Breast epithelium (tissue), 4 donors: Measurements from ENCODE around the gene PLP2. TPM values are rescaled to one million over a fixed set of nuclear protein-coding genes. Genes with fewer than 3 reads are reported as not detected.

Source experiments
- DNase-seq, 2 donors: peaks; one replicate each; pipeline ENCODE4 v3.0.0-alpha.2; 2019; ENCODE audit warnings: low spot score in 2 of 2
- H3K27ac ChIP-seq, 2 donors: fragments of 200-600 bp; sonication (generic) in 1 of 2; one replicate each; pipeline ENCODE4 v1.5.1; 2016 to 2019; ENCODE audit warnings: mild to moderate bottlenecking in 1 of 2
- H3K27me3 ChIP-seq, 2 donors: fragments of 200-600 bp; sonication (generic) in 1 of 2; one replicate each; pipeline versions ENCODE4 v1.5.1 to v1.6.0; 2017 to 2019; ENCODE audit warnings: control low read depth in 1 of 2, mild to moderate bottlenecking in 1 of 2
- H3K36me3 ChIP-seq: fragments of 200-600 bp; one replicate; pipeline ENCODE4 v1.5.1; 2019
- H3K4me1 ChIP-seq, 2 donors: fragments of 200-600 bp; sonication (generic); one replicate each; pipeline ENCODE4 v1.5.1; 2016 to 2019; ENCODE audit warnings: control low read depth in 1 of 2
- H3K4me3 ChIP-seq, 3 donors: fragments of 200-600 bp; sonication (generic); 1 replicate in 2 of 3; 2 replicates in 1 of 3; pipeline ENCODE4 v1.5.1; 2016 to 2019; ENCODE audit warnings: mild to moderate bottlenecking in 3 of 3, moderate library complexity in 2 of 3
- H3K9me3 ChIP-seq, 2 donors: fragments of 200-600 bp; sonication (generic) in 1 of 2; one replicate each; pipeline ENCODE4 v1.5.1; 2016 to 2019; ENCODE audit warnings: control low read depth in 1 of 2
- CTCF ChIP-seq, 3 donors: fragments of 450-650 bp; IDR thresholded peaks; one replicate each; pipeline ENCODE4 v1.5.1; 2016 to 2017; ENCODE audit warnings: antibody characterized with exemption in 3 of 3, mild to moderate bottlenecking in 3 of 3, moderate library complexity in 3 of 3
- POLR2A ChIP-seq: fragments of 450-650 bp; IDR thresholded peaks from one replicate; pipeline ENCODE4 v1.6.1; 2016; ENCODE audit warnings: antibody characterized with exemption, mild to moderate bottlenecking, moderate library complexity
- POLR2AphosphoS5 ChIP-seq, 3 donors: sonication (generic); formaldehyde crosslinking; IDR thresholded peaks; one replicate each; pipeline ENCODE4 v1.6.1; 2017; ENCODE audit warnings: antibody characterized with exemption in 3 of 3
- intact Hi-C: fragments of 100-400 bp; cut with DNase I; formaldehyde crosslinking; loops from one replicate; pipeline ENCODE4 v1.15.1; 2023; ENCODE audit warnings: low total_unique reads
- total RNA-seq, 3 donors: library from RNA; depleted of rRNA; stranded (reverse); fragments of >200 nt; gene quantifications; one replicate each; pipeline ENCODE4 v1.1.0, GENCODE V29; 2016

Gene PLP2
- total RNA-seq, 3 donors from 2014 or later = 23.4 to 27.9 (median 27.8) TPM

DNA sequence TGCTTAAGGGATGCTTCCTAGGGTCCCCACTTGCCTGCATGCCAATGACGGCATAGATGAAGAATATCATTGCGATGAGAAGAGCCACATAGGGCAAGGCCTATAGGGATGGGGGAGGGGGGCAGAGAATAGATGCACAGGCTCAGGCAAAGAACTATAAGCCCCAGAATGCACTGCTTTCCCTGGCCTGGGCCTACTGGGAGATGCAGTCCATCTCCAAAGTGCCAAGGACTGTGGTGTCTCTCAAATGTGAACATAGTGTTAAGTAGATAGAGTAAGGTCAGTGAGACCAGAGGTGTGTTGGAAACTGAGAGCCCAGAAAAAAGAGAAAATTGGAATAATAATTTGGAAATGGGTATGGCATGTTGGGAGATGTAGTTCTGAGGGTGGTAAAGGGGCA is 40.5 kb downstream of the PLP2 start:
- Histone ChIP-seq H3K4me1 (no peaks in the 10 kb centered on the region), H3K36me3 (no peaks in the 10 kb centered on the region), H3K27me3 (peaks cover 0 to 52% of the 10 kb centered on the region in 2 donors), H3K4me3 (no peak overlapping the region), H3K9me3 (no peaks in the 10 kb centered on the region), H3K27ac (no peak overlapping the region)
- intact Hi-C loops = no loop called here
- DNase-seq = no peak
- TF ChIP-seq CTCF (IDR thresholded peaks at IDR 0.05) (no peak), POLR2AphosphoS5 (IDR thresholded peaks at IDR 0.05) (no peak), POLR2A (no peak)

DNA sequence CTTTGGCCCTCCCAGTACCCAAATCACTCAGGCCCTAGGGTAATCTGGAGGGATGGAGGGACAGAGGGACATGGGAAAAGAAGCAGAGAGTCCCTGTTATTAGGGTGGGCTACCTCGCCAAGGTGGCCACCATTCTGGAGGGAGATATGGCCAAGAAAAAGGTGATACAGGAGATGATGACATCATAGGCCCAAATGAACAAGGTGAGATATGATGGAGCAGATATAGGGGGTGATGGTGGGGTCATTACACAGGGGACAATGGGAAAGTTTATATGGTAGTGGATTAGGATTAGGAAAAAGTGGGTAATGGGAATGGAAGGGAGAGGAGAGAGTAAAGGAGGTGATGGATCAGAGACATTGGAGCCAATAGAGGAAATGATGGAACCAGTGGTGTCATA is 41.2 kb downstream of the PLP2 start:
- Histone ChIP-seq H3K27ac (no peak overlapping the region), H3K4me1 (no peaks in the 10 kb centered on the region), H3K4me3 (no peak overlapping the region), H3K27me3 (peaks cover 0 to 47% of the 10 kb centered on the region in 2 donors), H3K36me3 (no peaks in the 10 kb centered on the region), H3K9me3 (no peaks in the 10 kb centered on the region)
- no peak for DNase-seq
- intact Hi-C loops = no loop called here
- TF ChIP-seq POLR2A (no peak), POLR2AphosphoS5 (IDR thresholded peaks at IDR 0.05) (no peak), CTCF (IDR thresholded peaks at IDR 0.05) (no peak)

DNA sequence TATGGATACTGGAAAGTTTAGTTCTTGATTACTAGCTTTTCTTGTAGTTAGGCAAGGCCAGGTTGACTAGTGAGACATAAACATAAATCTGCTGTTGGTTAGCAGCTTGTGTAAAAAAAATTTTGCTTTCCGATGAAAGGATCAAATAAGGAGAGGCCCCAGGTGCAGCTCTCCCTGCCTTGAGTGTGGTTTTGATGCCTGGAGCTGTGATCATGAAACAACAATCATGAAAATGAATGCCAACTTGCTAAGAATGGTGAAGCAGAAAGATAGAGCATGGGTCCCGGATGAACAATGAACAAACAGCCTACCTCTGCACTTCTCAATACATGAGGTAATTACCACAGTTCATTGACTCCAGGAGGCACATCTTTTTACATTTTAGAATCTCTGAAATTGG is 42.7 kb downstream of the PLP2 start:
- no peak for DNase-seq
- Histone ChIP-seq H3K27me3 (peaks cover 0 to 37% of the 10 kb centered on the region in 2 donors), H3K4me3 (no peak overlapping the region), H3K36me3 (no peaks in the 10 kb centered on the region), H3K9me3 (no peaks in the 10 kb centered on the region), H3K27ac (no peak overlapping the region), H3K4me1 (no peaks in the 10 kb centered on the region)
- TF ChIP-seq POLR2AphosphoS5 (IDR thresholded peaks at IDR 0.05) (no peak), POLR2A (no peak), CTCF (IDR thresholded peaks at IDR 0.05) (no peak)
- intact Hi-C loops = no loop called here

DNA sequence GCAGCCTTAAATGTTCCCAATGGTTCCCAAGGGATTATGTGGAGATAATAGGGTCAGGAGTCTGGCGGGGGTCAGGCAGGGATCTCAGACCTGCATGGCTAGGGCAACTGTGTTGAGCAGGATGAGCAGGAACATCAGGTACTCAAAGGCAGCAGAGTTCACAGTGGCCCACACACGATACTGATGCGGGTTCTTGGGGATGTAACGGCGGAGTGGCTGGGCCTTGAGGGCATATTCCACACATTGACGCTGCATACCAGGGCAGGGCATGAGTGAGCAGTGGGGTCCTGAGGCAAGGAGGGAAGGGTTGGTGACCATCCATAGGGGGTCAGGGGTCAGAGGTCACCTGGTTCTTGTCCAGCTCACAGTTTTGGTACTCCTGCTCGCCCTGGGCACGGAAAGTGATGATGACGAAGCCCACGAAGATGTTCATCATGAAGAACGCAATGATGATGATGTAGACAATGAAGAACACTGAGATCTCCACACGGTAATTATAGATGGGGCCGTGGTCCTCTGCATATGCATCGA is 43.4 kb downstream of the PLP2 start:
- no peaks in the 10 kb centered on the region for H3K9me3 ChIP-seq
- no peaks in the 10 kb centered on the region for H3K36me3 ChIP-seq
- no peak for DNase-seq
- peaks cover 0 to 35% of the 10 kb centered on the region in 2 donors for H3K27me3 ChIP-seq
- intact Hi-C loops = no loop called here
- H3K4me1 ChIP-seq = no peaks in the 10 kb centered on the region
- no peak for TF ChIP-seq POLR2A
- TF ChIP-seq CTCF (IDR thresholded peaks at IDR 0.05) = no peak
- no peak for TF ChIP-seq POLR2AphosphoS5 (IDR thresholded peaks at IDR 0.05)
- no peak overlapping the region for H3K27ac ChIP-seq
- H3K4me3 ChIP-seq = no peak overlapping the region

GRCh38 chrX:49220100-49220499 is 48.4 kb downstream of the PLP2 start:
- Histone ChIP-seq H3K27ac (no peak overlapping the region), H3K9me3 (no peaks in the 10 kb centered on the region), H3K36me3 (no peaks in the 10 kb centered on the region), H3K4me3 (no peak overlapping the region), H3K4me1 (no peaks in the 10 kb centered on the region), H3K27me3 (peaks cover 0 to 35% of the 10 kb centered on the region in 2 donors)
- no peak for TF ChIP-seq POLR2AphosphoS5 (IDR thresholded peaks at IDR 0.05)
- TF ChIP-seq POLR2A = no peak
- no peak for DNase-seq
- intact Hi-C loops = no loop called here

DNA sequence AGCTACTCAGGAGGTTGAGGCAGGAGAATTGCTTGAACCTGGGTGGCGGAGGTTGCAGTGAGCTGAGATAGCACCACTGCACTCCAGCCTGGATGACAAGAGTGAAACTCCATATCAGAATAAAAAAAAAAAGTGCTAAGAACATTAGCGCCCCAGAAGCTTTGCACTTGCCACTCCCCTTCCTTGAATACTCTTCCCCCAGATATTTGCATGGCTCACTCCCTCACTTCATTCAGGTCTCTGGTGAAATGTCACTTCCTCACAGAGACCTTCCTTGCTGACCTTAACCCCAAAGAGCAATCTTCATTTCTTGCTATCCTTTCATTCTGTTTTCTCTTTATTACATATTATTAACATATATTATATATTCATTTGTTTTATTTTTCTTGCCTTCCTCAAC is 50.2 kb downstream of the PLP2 start:
- no peaks in the 10 kb centered on the region for H3K36me3 ChIP-seq
- TF ChIP-seq POLR2A = no peak
- TF ChIP-seq POLR2AphosphoS5 (IDR thresholded peaks at IDR 0.05) = no peak
- TF ChIP-seq CTCF (IDR thresholded peaks at IDR 0.05) = no peak
- no peak for DNase-seq
- H3K9me3 ChIP-seq = no peaks in the 10 kb centered on the region
- H3K27me3 ChIP-seq = peaks cover 0 to 46% of the 10 kb centered on the region in 2 donors
- intact Hi-C loops = no loop called here
- H3K27ac ChIP-seq = no peak overlapping the region
- no peak overlapping the region for H3K4me3 ChIP-seq
- no peaks in the 10 kb centered on the region for H3K4me1 ChIP-seq
